HG03520 (cell line): ENCODE data around the gene RPS17.
"Not testable (repeated sequence)": the region's sequence is repeated elsewhere in the genome, so short reads cannot be mapped to it uniquely, and the experiment has no call there.

Experiments
- ATAC-seq: cut with Tn5 transposase; IDR thresholded peaks from one replicate; pipeline ENCODE4 v1.9.1; 2021; ENCODE audit warnings: mild to moderate bottlenecking, moderate library complexity; ENCODE audit not compliant: unreplicated experiment

Gene RPS17

GRCh38 chr15:82530606-82531379, 9.5 kb downstream of the RPS17 start:
- peak; percentile 73 for ATAC-seq

- no peak for ATAC-seq
Observed at GRCh38 chr15:82530006-82530405, 10.3 kb downstream of the RPS17 start.

- ATAC-seq: not testable (repeated sequence)
Observed at GRCh38 chr15:82513587-82513986, 26.7 kb downstream of the RPS17 start.

- not testable (repeated sequence) for ATAC-seq
Observed at GRCh38 chr15:82507693-82508092, 32.6 kb downstream of the RPS17 start.

GRCh38 chr15:82507087-82507486, 33.2 kb downstream of the RPS17 start:
- not testable (repeated sequence) for ATAC-seq

GRCh38 chr15:82505842-82506241, 34.4 kb downstream of the RPS17 start:
- not testable (repeated sequence) for ATAC-seq

GRCh38 chr15:82504074-82504473, 36.2 kb downstream of the RPS17 start:
- ATAC-seq: not testable (repeated sequence)

- ATAC-seq: not testable (repeated sequence)
Observed at GRCh38 chr15:82502700-82503339, 37.4 kb downstream of the RPS17 start.

GRCh38 chr15:82500772-82501171, 39.5 kb downstream of the RPS17 start:
- not testable (repeated sequence) for ATAC-seq

GRCh38 chr15:82497978-82498377, 42.3 kb downstream of the RPS17 start:
- not testable (repeated sequence) for ATAC-seq

GRCh38 chr15:82488250-82488649, 52.0 kb downstream of the RPS17 start:
- not testable (repeated sequence) for ATAC-seq

GRCh38 chr15:82487045-82487444, 53.2 kb downstream of the RPS17 start:
- ATAC-seq: not testable (repeated sequence)
